K562 (cell line): Measurements from ENCODE around the gene DPP9. TPM values are rescaled to one million over a fixed set of nuclear protein-coding genes. Genes with fewer than 3 reads are reported as not detected.

Experiments used
- ATF6 ChIP-seq: sonication (generic); formaldehyde crosslinking; IDR thresholded peaks from 2 replicates; pipeline ENCODE4 v1.4.0; 2020; ENCODE audit warnings: mild to moderate bottlenecking, missing genetic modification reagents
- CHD1 ChIP-seq: fragments of 200-600 bp; sonication (generic); IDR thresholded peaks from one replicate; pipeline ENCODE4 v1.6.1; 2012; ENCODE audit warnings: mild to moderate bottlenecking, moderate library complexity, low read length, inconsistent platforms
- DPF2 ChIP-seq: fragments of 450-650 bp; IDR thresholded peaks from 2 replicates; pipeline ENCODE4 v1.6.1; 2016
- FOS ChIP-seq: IDR thresholded peaks from 3 replicates; pipeline ENCODE4 v1.6.1; 2011; ENCODE audit not compliant: insufficient read length; ENCODE audit errors: extremely low read depth
- FOXP1 ChIP-seq: sonication (generic); formaldehyde crosslinking; IDR thresholded peaks from 2 replicates; pipeline ENCODE4 v1.8.0; 2022; ENCODE audit warnings: mild to moderate bottlenecking, missing genetic modification reagents
- HDAC2 ChIP-seq: fragments of 450-650 bp; IDR thresholded peaks from 2 replicates; pipeline ENCODE4 v1.6.1; 2016; ENCODE audit warnings: mild to moderate bottlenecking
- HINFP ChIP-seq: fragments of 450-650 bp; conservative IDR thresholded peaks from 2 replicates; pipeline ENCODE4 v1.6.1; 2016; ENCODE audit warnings: missing genetic modification characterization, low read depth, mild to moderate bottlenecking, control low read depth, missing compliant biosample characterization
- MCM5 ChIP-seq: fragments of 450-650 bp; IDR thresholded peaks from 2 replicates; pipeline ENCODE4 v1.6.1; 2016; ENCODE audit warnings: low read depth
- PPARD ChIP-seq: fragments of 250-450 bp; sonication (Bioruptor Pico); IDR thresholded peaks from 2 replicates; pipeline ENCODE4 v1.8.0; 2022; ENCODE audit warnings: inconsistent platforms, mild to moderate bottlenecking, moderate library complexity
- RBFOX2 ChIP-seq: fragments of 200-400 bp; formaldehyde crosslinking; IDR thresholded peaks from 2 replicates; pipeline ENCODE4 v1.6.1; 2017; ENCODE audit warnings: low read depth, mild to moderate bottlenecking, low read length, moderate library complexity
- SP2 ChIP-seq: IDR thresholded peaks from 2 replicates; pipeline ENCODE4 v1.6.1; 2011; ENCODE audit warnings: mild to moderate bottlenecking, low read depth, low read length, moderate library complexity; ENCODE audit not compliant: poor library complexity, severe bottlenecking; ENCODE audit errors: extremely low read depth
- TAF9B ChIP-seq: fragments of 450-650 bp; IDR thresholded peaks from 2 replicates; pipeline ENCODE4 v1.6.1; 2018; ENCODE audit warnings: mild to moderate bottlenecking; ENCODE audit not compliant: partially characterized antibody
- TEAD4 ChIP-seq, 2 experiments: sonication (generic) in 1 of 2; formaldehyde crosslinking in 1 of 2; IDR thresholded peaks; 2 replicates each; pipeline versions ENCODE4 v1.6.1 to v1.8.0; 2012 to 2022; ENCODE audit warnings: borderline replicate concordance in 1 of 2, inconsistent platforms in 1 of 2, low read length in 1 of 2, mild to moderate bottlenecking in 1 of 2, missing genetic modification reagents in 1 of 2
- TFAP4 ChIP-seq: sonication (generic); formaldehyde crosslinking; IDR thresholded peaks from 2 replicates; pipeline ENCODE4 v1.8.0; 2022; ENCODE audit warnings: missing genetic modification reagents, mild to moderate bottlenecking, moderate library complexity, borderline replicate concordance
- YY1 ChIP-seq, 3 experiments: IDR thresholded peaks; 2 replicates each; pipeline ENCODE4 v1.6.1; 2011; ENCODE audit warnings: low read length in 2 of 3, mild to moderate bottlenecking in 2 of 3, moderate library complexity in 2 of 3, borderline replicate concordance in 1 of 3, control low read depth in 1 of 3, low read depth in 1 of 3; ENCODE audit not compliant: insufficient read depth in 3 of 3, insufficient replicate concordance in 2 of 3, control insufficient read depth in 1 of 3, insufficient read length in 1 of 3; ENCODE audit errors: extremely low read depth in 1 of 3
- ZNF324 ChIP-seq: fragments of 250-450 bp; sonication (Bioruptor Pico); IDR thresholded peaks from 2 replicates; pipeline ENCODE4 v1.4.0; 2020; ENCODE audit warnings: mild to moderate bottlenecking
- ZNF518B ChIP-seq: fragments of 250-450 bp; sonication (Bioruptor Pico); IDR thresholded peaks from 2 replicates; pipeline ENCODE4 v1.5.0; 2021; ENCODE audit warnings: mild to moderate bottlenecking, moderate library complexity
- polyA plus RNA-seq, 8 experiments: library from polyadenylated mRNA; depleted of rRNA in 4 of 8; stranded (reverse) in 5 of 8; unstranded in 3 of 8; fragments of >200 nt; fragmentation: Nextera tagmentation in 2 of 8; fragmentation: Illumina TruSeq in 1 of 8; extraction: Ambion mirVana in 2 of 8; extraction: Trizol in 1 of 8; gene quantifications; 2 replicates each; pipeline versions ENCODE4 v1.2.1 to v1.2.3, GENCODE V29; 2011 to 2014; ENCODE audit warnings: inconsistent platforms in 1 of 8, missing spikeins in 1 of 8
- total RNA-seq, 7 experiments: library from RNA; depleted of rRNA in 6 of 7; stranded (reverse); fragments of >200 nt in 6 of 7; fragmentation: Illumina TruSeq in 2 of 7; extraction: Trizol in 2 of 7; gene quantifications; 2 replicates each; pipeline versions ENCODE4 v1.2.1 to v1.2.3, GENCODE V29; 2011 to 2021; ENCODE audit warnings: low replicate concordance in 1 of 7

Gene DPP9
- total and polyA plus RNA-seq, 9 of the 15 experiments (the other 6 are each of a cell fraction or from before 2014, with no cell fraction given) = 0.90 to 66.7 (median 24.5) TPM

DNA sequence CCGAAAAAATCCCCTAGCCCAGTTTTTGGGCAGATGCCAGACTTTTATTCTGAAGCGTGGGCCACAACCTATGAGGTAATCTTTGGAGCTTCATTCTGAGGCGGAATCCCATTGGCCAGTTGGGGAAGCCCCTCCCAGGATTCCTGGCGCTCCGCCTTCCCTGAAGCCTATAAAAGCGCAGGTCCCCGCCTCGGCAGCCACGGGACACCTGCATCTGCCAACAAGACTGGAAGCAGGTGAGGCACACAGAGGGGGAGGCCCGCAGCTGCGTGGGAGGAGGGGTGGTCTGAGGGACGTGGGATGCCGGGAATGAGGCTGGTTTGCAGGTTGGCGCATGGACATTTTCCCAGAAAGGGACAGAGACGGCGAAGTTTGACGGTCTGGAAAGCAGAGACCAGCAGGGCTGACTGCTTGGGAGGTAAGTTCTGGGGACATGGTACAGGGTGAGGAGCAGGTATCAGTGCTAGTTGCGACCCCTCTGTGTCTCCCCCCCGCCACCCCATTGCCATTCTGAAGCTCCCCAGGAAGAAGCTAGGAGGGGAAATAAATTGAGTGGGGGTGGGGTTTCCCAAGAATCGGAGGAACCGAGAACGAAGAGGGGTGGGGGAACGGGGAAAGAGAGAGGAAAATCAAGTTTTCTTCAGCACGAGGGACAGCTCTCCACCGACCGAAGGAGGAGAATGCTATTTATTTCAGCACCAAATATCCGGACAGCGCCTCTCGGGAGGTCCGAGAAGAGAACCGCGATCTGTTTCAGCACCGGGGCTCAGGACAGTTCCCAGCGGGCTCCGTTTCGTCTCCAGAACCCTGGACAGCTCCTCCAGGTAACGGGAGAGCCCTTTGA lies 45.5 kb upstream of the DPP9 start (continued):
- TF ChIP-seq TFAP4 (CRISPR knock-in tag) (peak; percentile 98), SP2 (peak; percentile 6), MCM5 (no peak), DPF2 (peak; percentile 86), TEAD4 (IDR thresholded peaks at IDR 0.05; ENCODE audit: low read length) (peak; percentile 66), TEAD4 (CRISPR knock-in tag; IDR thresholded peaks at IDR 0.05; ENCODE audit: borderline replicate concordance) (peak; percentile 99), YY1 (IDR thresholded peaks at IDR 0.05; ENCODE audit: borderline replicate concordance in 1 of 3, control insufficient read depth in 1 of 3, extremely low read depth in 1 of 3, insufficient read depth in 3 of 3, insufficient read length in 1 of 3, insufficient replicate concordance in 2 of 3, low read depth in 1 of 3, low read length in 2 of 3) (peak in 2 of 3 experiments; percentile 25 to 40), FOXP1 (CRISPR knock-in tag) (peak; percentile 100), TAF9B (no peak), ZNF518B (CRISPR knock-in tag) (no peak), HDAC2 (peak; percentile 99), FOS (no peak), ATF6 (peak; percentile 100), RBFOX2 (no peak), CHD1 (no peak), HINFP (tag) (peak; percentile 92), ZNF324 (CRISPR knock-in tag) (no peak), PPARD (CRISPR knock-in tag) (no peak)
